GM19035 (cell line): Measurements from ENCODE around the gene GEMIN2.
"Not testable (repeated sequence)": the region's sequence is repeated elsewhere in the genome, so short reads cannot be mapped to it uniquely, and the experiment has no call there.

Experiments
- ATAC-seq: cut with Tn5 transposase; IDR thresholded peaks from one replicate; pipeline ENCODE4 v1.9.1; 2021; ENCODE audit not compliant: unreplicated experiment

Gene GEMIN2, protein sequence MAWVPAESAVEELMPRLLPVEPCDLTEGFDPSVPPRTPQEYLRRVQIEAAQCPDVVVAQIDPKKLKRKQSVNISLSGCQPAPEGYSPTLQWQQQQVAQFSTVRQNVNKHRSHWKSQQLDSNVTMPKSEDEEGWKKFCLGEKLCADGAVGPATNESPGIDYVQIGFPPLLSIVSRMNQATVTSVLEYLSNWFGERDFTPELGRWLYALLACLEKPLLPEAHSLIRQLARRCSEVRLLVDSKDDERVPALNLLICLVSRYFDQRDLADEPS

DNA sequence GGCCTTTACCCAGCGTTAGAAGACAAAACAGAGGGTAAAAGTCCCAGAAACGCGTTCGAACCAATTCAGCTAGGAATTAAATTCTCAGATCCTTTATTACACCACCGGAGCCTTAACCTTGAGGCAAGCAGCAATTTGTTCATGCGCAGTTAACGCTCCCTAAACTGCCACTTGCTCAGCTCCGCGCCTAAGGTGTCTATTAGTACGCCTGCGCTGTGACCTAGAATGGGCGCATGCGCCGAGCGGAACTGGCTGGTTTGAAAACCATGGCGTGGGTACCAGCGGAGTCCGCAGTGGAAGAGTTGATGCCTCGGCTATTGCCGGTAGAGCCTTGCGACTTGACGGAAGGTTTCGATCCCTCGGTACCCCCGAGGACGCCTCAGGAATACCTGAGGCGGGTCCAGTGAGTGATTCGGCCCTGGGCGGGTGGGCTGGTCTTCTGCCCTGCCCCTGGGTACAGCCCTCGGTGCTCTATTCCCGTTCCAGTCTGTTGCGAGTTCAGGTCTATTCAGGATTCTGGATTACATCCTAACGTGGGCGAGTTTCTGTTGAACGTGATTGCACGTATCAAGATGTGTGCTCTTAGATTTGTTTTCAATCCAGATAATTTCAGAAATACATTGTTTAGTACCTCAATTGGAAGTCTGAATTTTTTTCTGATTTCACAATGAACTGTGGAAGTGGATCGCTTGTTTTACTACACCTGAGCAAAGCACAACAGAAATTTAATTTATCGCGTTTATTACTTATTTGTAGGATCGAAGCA, at the start of gene GEMIN2:
Gene GEMIN2, plus strand, starts transcription at position 251 of the 766 bp plus-strand sequence. Its CDS starts 16 bp downstream, at position 267.
- ATAC-seq = peak; percentile 83

DNA sequence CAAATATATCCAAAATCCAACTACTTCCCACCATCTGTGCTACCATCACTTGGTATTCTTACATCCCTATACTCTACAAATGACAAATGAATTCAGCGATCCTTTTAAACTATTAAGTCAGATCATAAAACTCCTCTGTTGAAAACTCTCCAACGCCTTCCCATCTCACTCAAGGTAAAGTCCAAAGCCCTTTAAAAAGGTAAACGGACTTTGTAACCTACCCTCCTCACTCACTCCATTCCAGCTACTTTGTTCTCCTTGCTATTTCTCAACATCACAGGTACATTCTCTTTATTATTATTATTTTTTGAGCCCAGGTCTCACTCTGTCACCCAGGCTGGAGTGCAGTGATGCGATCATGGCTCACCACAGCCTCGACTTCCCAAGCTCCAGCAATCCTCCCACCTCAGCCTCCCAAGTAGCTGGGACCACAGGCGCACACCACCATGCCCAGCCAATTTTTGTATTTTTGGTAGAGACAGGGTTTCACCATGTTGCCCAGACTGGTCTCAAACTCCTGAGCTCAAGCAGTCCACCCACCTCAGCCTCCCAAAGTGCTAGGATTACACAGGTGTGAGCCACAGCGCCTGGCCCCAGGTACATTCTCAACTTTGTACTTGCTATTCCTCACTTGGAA, 44.8 kb upstream of the GEMIN2 start:
- not testable (repeated sequence) for ATAC-seq

DNA sequence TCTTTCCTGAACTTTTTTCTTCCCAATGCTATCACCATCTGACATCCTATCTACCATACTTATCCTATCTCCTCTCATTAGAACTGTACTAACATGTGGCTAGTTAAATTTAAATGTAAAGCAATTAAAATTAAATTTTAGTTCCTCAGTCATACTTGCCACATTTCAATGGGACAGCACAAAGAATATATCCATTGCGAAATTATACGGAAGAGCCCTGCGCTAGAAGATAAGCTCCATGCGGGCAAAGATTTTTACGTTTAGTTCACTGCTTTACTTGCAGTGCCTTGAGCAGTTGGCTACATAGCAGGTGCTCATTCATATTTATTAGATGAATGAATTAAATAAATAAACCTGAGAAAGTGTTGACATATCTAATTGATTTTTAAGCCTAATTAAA, 44.2 kb upstream of the GEMIN2 start:
- ATAC-seq = no peak

DNA sequence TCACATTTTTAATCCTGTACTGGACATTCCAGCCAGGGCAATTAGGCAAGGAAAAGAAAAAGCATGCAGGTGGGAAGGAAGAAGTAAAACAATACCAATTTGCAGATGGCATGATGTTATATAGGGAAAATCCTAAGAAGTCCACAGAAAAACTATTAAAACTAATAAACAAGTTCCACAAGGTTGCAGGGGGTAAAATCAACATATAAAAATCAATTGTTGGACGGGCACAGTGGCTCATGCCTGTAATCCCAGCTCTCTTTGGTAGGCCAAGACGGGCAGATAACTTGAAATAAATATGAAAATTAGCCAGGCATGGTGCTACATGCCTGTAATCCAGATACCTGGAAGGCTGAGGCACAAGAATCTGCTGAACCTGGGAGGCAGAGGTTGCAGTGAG, 43.0 kb upstream of the GEMIN2 start:
- no peak for ATAC-seq

DNA sequence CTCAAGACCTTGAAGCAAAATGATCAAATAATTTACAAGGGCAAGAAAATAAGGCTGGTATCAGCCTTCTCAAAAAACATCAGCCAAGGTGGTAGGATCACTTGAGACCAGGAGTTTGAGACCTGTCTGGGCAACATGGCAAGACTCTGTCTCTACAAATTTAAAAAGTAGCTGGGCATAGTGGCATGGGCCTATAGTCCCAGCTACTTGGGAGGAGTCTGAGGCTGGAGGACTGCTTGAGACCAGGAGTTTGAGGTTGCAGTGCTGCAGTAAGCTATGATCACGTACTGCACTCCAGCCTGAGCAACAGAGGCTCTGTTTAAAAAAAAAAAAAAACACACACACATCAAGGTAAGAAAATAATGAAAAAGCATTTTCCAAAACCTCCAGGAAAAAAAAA, 33.2 kb upstream of the GEMIN2 start:
- no peak for ATAC-seq

DNA sequence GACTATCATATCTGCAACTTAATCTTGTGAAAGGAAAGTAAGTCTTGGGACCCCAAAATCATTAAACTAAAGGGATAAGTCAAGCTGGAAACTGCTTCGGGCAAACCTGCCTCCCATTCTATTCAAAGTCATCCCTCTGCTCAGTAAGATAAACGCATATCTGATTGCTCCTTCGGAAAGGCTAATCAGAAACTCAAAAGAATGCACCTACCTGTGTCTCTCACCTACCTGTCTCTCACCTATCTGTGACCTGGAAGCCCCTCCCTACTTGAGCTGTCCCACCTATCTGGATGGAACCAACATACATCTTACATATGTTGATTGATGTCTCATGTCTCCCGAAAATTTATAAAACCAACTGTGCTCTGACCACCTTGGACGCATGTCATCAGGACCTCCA, 31.0 kb upstream of the GEMIN2 start:
- no peak for ATAC-seq

DNA sequence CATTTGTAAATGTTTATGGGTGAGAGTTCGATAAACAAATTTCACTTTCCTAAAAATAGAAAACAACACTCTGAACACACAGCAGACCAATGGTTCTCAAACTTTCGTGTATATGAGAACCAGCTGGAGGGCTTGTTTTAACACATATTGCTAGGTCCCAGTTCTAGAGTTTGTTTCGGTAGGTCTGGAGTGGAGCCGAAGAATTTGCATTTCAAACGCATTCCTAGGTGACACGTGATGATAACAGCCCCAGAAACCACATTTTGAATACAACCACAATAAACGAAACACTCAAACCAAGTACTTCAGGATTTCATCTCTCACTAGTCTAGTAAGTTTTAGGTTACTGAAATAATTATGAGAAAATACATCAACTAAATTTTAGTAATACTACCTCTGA, 28.2 kb upstream of the GEMIN2 start:
- ATAC-seq = no peak

DNA sequence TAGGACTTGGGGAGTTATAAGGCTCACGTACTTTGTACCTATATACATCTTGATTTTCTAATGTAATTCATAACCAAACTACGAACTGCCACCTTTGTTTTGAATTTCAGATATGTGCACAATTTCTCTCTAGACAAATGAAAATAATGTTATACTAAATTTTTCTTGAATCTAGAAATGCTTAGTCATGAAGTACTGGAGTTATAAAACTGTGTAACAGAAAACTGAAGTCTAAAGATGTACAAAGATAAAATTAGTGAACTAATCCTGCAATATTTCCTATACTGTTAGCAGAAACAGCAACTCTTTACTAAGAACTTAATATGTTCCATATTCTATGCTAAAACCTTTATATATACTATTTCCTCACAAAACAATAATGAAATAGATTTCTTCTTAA, 26.6 kb upstream of the GEMIN2 start:
- no peak for ATAC-seq

DNA sequence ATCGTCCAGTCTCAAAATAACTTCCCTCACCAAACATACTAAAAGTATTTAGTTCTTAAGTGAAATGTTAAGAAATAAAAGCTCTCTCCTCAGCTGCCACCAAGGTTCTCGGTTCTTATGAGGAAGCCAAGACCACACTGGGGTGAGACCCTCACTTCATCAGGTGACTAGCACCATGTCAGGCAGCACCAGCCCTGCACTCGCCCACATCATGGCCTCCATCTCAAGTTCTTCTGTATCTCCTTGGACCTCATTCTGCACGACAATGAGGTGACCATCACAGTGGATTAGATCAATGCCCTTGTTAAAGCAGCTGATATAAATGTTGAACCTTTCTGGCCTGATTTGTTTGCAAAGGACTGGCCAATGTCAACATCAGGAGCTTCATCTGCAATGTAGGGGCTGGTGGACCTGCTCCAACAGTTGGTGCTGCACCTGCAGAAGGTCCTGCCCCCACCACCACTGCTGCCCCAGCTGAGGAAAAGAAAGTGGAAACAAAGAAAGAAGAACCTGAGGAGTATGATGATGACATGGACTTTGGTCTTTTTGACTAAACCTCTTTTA, 23.5 kb upstream of the GEMIN2 start:
- ATAC-seq = no peak

DNA sequence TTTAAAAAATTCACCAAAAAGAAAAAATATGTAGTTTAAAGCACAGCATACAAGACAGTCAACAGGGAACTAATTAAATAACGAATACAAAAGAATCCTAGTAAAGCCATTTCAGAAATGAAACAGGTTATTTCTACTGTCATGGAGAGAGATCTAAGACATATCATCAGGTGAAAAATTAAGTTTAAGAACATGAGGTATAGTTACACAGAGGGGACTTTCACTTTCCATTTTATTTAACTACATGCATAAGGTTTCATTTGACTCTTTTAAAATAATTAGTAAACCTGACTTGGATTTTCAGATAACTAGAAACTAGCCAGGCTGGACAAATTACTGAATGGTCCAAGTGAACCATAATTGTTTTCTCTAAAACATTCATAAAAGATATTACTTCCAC, 22.4 kb upstream of the GEMIN2 start:
- no peak for ATAC-seq

DNA sequence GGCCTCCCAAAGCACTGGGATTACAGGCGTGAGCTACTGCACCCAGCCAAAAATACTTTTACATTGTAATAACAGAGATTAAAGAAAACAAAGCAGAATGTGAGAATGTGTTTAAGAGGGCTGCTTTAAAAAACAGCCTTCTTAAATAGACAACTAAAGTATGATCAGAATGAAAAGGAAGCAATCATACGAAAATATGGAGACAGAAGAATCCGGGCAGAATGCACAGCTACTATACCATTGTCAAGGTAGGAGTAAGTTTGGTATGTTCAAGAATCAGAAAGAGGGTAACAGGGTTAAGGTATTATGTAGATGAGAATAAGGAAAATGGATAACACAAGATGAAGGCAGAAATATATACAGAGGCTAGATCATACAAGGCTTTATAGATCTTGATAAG, 19.6 kb upstream of the GEMIN2 start:
- ATAC-seq = no peak

DNA sequence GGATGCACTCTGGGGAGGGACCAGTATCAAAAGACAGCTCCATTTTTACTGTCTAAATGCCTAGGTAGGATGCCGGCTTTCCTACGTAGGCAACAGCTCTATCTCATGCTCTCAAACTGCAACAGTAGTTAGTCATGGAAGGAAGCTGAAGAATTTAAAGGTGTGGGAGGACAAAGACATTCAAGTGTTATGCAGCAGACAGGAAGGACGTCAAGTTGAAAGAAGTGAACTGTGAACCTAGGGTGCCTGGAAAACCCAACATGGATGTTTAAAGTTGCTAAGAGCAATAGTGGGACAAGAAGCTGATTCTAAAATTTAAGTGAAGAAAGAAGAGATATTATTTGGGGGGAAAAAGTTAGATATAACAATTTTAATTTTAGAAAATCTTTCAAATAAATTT, 17.0 kb upstream of the GEMIN2 start:
- ATAC-seq = no peak

DNA sequence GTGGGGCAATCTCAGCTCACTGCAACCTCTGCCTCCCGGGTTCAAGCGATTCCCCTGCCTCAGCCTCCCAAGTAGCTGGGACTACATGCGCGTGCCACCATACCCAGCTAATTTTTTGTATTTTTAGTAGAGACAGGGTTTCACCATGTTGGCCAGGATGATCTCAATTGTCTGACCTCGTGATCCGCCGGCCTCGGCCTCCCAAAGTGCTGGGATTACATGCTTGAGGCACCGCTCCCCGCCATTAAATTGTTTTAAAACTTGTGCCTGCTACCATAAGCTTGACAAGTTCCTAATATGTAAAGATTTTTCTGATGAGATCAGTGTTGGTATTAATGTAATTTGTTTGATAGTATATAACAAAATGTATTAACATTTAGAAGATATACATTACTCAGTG, 14.9 kb upstream of the GEMIN2 start:
- not testable (repeated sequence) for ATAC-seq

DNA sequence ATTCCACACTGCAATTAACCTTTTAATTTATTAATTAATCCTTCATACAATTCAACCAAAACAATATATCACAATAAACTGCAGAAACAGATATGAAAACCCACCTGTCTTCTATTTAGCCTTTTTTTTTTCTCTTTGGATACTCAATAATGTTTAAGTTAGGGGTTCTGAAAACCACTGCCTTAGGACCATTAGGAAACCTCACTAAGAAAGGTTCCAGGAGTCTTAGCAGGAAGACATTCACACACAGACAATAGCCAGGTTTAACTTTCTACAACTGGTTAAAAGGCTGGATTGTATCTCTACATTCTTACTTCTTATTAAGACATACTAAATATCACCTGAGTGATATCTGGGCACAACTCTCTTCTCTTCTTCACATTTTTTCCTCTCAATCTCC, 14.4 kb upstream of the GEMIN2 start:
- no peak for ATAC-seq

DNA sequence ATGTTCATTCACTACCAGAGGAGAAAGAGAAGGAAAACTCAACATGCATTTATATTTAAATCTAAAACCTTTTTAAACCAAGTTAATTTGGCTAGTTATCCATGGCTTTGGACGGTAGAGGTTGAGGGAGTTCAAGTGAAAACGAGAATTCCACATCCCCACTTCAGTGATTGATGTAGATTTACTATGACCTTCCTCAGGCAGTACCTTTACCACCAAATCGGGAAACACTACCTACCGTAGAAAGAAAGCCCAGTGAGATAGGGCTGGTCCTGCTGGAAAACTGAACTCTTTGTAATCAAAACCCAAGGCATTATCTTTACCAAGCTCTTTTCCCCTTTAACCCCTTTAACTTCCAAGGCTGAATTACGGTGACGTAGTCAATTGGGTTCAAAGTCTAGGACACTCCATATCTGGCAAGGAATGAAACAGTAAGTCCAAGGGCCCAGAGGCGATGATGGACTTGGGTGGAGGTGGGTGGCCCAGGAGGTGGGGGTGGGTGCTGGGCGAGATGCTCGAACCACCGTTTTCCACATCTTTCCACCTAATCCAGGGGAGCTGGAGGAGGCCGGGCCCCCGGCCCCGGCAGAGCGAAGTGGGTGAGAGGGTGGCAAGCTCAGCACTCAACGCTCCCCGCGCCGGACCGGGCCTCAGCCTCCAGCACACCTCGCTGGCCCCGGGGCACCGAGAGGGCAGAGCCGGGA, 11.7 kb upstream of the GEMIN2 start:
- ATAC-seq = peak; percentile 31

DNA sequence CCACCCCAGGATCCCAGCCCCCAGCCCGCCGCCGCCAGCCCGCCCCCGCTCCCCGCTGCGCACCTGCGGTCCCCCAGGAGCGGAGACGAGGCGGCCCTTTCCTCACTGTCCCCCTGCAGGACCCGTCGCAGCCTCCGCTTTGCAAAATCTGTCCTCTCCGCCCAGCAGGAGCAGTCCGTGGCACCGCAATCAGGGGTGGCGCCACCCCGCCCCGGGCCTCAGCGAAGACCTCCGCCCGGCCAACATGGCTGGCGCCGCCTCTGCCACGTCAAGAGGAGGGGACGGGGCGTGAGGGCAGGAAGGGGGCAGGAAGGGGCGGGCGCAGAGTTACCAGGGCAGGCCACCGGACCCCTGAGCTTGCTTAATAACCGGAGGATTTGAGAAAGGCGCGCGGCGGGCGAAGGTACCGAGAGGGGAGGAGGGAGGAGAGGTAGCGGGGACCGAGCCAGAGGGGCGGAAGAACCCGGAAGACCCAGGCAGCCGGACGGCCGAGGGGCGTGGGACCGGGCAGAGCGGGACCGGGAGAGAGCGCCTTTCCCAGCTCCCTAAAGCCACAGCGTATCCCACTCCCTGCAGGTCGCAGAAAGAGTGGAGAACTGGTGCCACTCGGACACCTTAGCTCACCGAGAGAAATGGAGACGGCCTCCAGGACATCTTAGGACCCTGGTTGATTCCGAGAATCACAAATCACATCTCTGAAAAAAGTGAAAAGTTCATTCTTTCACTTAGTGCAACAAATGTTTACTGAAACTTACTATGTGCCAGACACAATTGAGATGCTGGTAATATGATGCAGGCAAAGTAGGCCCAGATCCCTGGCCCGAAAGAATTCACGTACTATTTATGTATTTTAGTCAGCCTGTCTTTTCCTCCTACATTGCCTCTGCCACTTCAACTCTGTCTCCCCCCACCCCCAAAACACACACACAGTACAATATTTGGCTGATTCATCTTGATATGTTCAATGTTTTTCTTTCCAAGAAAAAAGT, 10.9 kb upstream of the GEMIN2 start, which contains the start of gene SEC23A:
Gene SEC23A, minus strand, starts transcription at position 267 of the 989 bp plus-strand sequence. CDS start 7,117 bp downstream, outside the sequence.
- peak; percentile 88 for ATAC-seq

DNA sequence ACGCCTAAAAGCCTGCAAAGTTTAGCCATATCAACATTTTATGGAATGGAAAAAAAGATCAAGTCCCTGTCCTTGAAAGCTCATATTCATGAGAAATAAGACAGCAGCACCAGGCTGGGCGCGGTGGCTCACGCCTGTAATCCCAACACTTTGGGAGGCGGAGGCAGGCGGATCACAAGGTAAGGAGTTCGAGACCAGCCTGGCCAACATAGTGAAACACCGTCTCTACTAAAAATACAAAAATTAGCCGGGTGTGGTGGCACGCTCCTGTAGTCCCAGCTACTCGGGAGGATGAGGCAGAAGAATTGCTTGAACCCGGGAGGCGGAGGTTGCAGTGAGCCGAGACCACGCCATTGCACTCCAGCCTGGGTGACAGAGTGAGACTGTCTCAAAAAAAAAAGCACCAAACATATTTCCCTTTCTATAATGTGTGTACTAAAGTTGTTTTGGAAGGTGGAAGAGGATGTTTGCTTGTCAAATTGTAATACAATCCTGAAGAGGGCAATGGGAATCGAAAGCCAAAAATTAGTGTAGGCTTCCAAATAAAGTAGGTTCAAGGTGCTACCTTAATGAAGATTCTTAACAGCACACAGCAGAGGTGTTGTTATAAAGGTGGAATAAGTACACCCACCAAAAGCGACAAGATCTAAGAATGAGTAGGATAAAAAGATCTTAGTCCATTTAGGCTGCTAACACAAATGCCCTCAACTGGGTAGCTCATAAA, 9.9 kb upstream of the GEMIN2 start:
- not testable (repeated sequence) for ATAC-seq

DNA sequence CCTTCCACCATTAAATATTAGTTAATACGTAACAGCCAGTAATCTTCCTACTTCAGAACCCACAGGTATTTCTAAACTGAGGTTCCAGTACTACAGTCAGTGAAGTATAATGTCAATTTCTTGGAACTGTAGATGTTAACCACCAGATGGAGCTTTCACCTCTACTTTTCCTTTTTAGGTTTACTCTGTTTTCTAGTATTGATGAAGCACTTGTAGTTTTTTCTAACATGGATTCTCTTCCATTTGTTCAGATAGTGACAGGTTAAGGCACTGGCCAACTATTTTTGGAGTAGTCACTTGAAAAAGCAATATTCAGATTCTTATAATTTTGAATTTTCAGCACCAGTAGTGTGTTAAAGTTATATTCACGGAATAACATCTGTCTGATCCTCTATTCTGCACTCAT, 6.5 kb upstream of the GEMIN2 start:
- peak; percentile 29 for ATAC-seq

DNA sequence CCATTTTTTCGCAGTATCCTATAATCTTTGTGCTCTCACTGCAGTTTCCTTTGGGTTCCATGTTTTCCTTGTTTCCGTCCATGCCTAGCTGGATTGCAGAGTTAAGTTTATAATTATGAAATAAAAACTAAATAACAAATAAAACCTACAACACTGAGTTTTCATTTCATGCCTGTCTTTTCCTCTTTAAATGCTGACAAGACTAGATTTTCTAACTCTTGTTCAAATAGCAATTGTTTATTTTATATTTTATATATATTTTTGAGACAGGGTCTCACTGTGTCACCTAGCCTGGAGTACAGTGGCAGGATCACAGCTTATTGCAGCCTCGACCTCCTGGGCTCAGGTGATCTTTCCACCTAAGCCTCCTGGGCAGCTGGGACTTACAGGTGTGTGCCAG, 5.3 kb upstream of the GEMIN2 start:
- no peak for ATAC-seq
